ENCODE results near the gene KMT2C. TPM values are rescaled to one million over a fixed set of nuclear protein-coding genes. Genes with fewer than 3 reads are reported as not detected.

The KMT2C gene
- polyA plus RNA-seq, 1 donor from 2014 or later, result 29.8 TPM

- Histone ChIP-seq H3K9me2 (ENCODE audit: insufficient read depth, low read length) (no peaks in the 10 kb centered on the region), H3K9me3 (ENCODE audit: low read length) (no peaks in the 10 kb centered on the region), H3K4me3 (ENCODE audit: low read length) (no peak overlapping the region), H3F3A (ENCODE audit: insufficient read depth, low read length, poor library complexity, severe bottlenecking) (no peaks in the 10 kb centered on the region), H3K4me2 (ENCODE audit: low read length) (no peak overlapping the region), H3K27ac (ENCODE audit: low read length) (no peak overlapping the region), H3K79me2 (replicated peaks; ENCODE audit: insufficient read depth, low read length) (no peaks in the 10 kb centered on the region), H3K9ac (ENCODE audit: low read length) (no peak overlapping the region), H3K36me3 (ENCODE audit: insufficient read depth, low read length) (no peaks in the 10 kb centered on the region), H2AFZ (ENCODE audit: low read depth, low read length) (no peak overlapping the region), H4K20me1 (ENCODE audit: insufficient read depth) (no peaks in the 10 kb centered on the region), H3K27me3 (ENCODE audit: insufficient read depth, low read depth, low read length) (no peaks in the 10 kb centered on the region)
- TF ChIP-seq, protein P1, sequence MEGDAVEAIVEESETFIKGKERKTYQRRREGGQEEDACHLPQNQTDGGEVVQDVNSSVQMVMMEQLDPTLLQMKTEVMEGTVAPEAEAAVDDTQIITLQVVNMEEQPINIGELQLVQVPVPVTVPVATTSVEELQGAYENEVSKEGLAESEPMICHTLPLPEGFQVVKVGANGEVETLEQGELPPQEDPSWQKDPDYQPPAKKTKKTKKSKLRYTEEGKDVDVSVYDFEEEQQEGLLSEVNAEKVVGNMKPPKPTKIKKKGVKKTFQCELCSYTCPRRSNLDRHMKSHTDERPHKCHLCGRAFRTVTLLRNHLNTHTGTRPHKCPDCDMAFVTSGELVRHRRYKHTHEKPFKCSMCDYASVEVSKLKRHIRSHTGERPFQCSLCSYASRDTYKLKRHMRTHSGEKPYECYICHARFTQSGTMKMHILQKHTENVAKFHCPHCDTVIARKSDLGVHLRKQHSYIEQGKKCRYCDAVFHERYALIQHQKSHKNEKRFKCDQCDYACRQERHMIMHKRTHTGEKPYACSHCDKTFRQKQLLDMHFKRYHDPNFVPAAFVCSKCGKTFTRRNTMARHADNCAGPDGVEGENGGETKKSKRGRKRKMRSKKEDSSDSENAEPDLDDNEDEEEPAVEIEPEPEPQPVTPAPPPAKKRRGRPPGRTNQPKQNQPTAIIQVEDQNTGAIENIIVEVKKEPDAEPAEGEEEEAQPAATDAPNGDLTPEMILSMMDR (IDR thresholded peaks at IDR 0.05; ENCODE audit: poor library complexity, severe bottlenecking), result no peak
- TF ChIP-seq SMC3 (conservative IDR thresholded peaks at IDR 0.05; ENCODE audit: poor library complexity) (no peak), MXI1 (conservative IDR thresholded peaks at IDR 0.05; ENCODE audit: poor library complexity, severe bottlenecking) (no peak), EZH2 (IDR thresholded peaks at IDR 0.05; ENCODE audit: borderline replicate concordance, insufficient read depth, low read length, poor library complexity, severe bottlenecking) (no peak), POLR2AphosphoS5 (IDR thresholded peaks at IDR 0.05) (no peak), RAD21 (conservative IDR thresholded peaks at IDR 0.05) (no peak), EP300 (conservative IDR thresholded peaks at IDR 0.05; ENCODE audit: poor library complexity, severe bottlenecking) (no peak), TAF1 (IDR thresholded peaks at IDR 0.05; ENCODE audit: low read depth) (no peak), REST (IDR thresholded peaks at IDR 0.05; ENCODE audit: borderline replicate concordance) (no peak)
Measured at GRCh38 chr7:152085131-152085530, 350.7 kb downstream of the KMT2C start.

Small RNAs within 50 kb of the gene (small RNA-seq; reads per million reads assigned to genes)
- 0 reads per million in 3 experiments for gene AC104692.1
- gene AC104692.2, result 0 reads per million in 3 experiments
- 0 to 1.2 (median 0) reads per million in 3 experiments for gene RF00019

Other genes starting within 250 kb of the KMT2C start
- gene XRCC2, start 240.1 kb upstream of the KMT2C start, polyA plus RNA-seq, result 0.89 and 1.2 TPM in 2 replicates